OCI-LY1 (cell line): Measurements from ENCODE around the gene TMC6.

Experiments
- H2AFZ ChIP-seq: fragments of 200-600 bp; sonication (generic), shearing (Covaris generic); 2 replicates; pipeline ENCODE4 v1.6.0; 2014; ENCODE audit warnings: antibody characterized with exemption, mild to moderate bottlenecking, low read length
- H3F3A ChIP-seq: fragments of 200-600 bp; sonication (generic), shearing (Covaris generic); 2 replicates; pipeline ENCODE4 v1.6.0; 2014; ENCODE audit warnings: mild to moderate bottlenecking, antibody characterized with exemption, low read length, moderate library complexity; ENCODE audit not compliant: insufficient read depth
- H3K27ac ChIP-seq: fragments of 200-600 bp; sonication (generic); 2 replicates; pipeline ENCODE4 v1.5.1; 2014; ENCODE audit warnings: low read length, mixed run types, mild to moderate bottlenecking, low read depth; ENCODE audit not compliant: poor library complexity, severe bottlenecking
- H3K27me3 ChIP-seq: fragments of 200-600 bp; sonication (generic); 2 replicates; pipeline ENCODE4 v1.6.0; 2014; ENCODE audit warnings: antibody characterized with exemption, mild to moderate bottlenecking, low read length, moderate library complexity; ENCODE audit not compliant: insufficient read depth
- H3K36me3 ChIP-seq: fragments of 200-600 bp; sonication (generic); 2 replicates; pipeline ENCODE4 v1.6.1; 2014; ENCODE audit warnings: mild to moderate bottlenecking, antibody characterized with exemption, low read length, moderate library complexity, mixed read lengths; ENCODE audit not compliant: insufficient read depth
- H3K4me1 ChIP-seq: fragments of 200-600 bp; sonication (generic); 2 replicates; pipeline ENCODE4 v1.5.1; 2014; ENCODE audit warnings: mild to moderate bottlenecking, low read length, moderate library complexity; ENCODE audit not compliant: insufficient read depth, severe bottlenecking
- H3K4me2 ChIP-seq: fragments of 200-600 bp; sonication (generic), shearing (Covaris generic); 2 replicates; pipeline ENCODE4 v1.6.1; 2014; ENCODE audit warnings: low read length
- H3K4me3 ChIP-seq: fragments of 200-600 bp; sonication (generic); 2 replicates; pipeline ENCODE4 v1.5.1; 2014; ENCODE audit warnings: low read length, low read depth, mild to moderate bottlenecking, mixed read lengths; ENCODE audit not compliant: poor library complexity, severe bottlenecking
- H3K79me2 ChIP-seq: fragments of 200-600 bp; shearing (Covaris generic); 2 replicates; pipeline ENCODE4 v1.6.1; 2016; ENCODE audit warnings: mixed run types, low read length, mixed read lengths; ENCODE audit not compliant: insufficient read depth
- H3K9ac ChIP-seq: fragments of 200-600 bp; sonication (generic), shearing (Covaris generic); 2 replicates; pipeline ENCODE4 v1.6.1; 2014; ENCODE audit warnings: mild to moderate bottlenecking, low read length, mixed read lengths
- H3K9me2 ChIP-seq: fragments of 200-600 bp; sonication (generic), shearing (Covaris generic); 2 replicates; pipeline ENCODE4 v1.6.1; 2014; ENCODE audit warnings: low read depth, mild to moderate bottlenecking, low read length, mixed read lengths
- H3K9me3 ChIP-seq: fragments of 200-600 bp; shearing (Covaris generic); 2 replicates; pipeline ENCODE4 v1.6.1; 2014; ENCODE audit warnings: low read length, mixed read lengths
- H4K20me1 ChIP-seq: fragments of 200-600 bp; sonication (generic), shearing (Covaris generic); 2 replicates; pipeline ENCODE4 v1.6.0; 2016; ENCODE audit warnings: mild to moderate bottlenecking, low read length; ENCODE audit not compliant: insufficient read depth
- CTCF ChIP-seq: fragments of 200-600 bp; sonication (generic), shearing (Covaris generic); IDR thresholded peaks from 2 replicates; pipeline ENCODE4 v1.5.1; 2017; ENCODE audit warnings: mild to moderate bottlenecking, antibody characterized with exemption, low read length, moderate library complexity, mixed read lengths
- EZH2 ChIP-seq: fragments of 200-600 bp; sonication (generic), shearing (Covaris generic); IDR thresholded peaks from 2 replicates; pipeline ENCODE4 v1.8.0; 2017; ENCODE audit warnings: borderline replicate concordance, mixed run types, mild to moderate bottlenecking, antibody characterized with exemption, low read length, moderate library complexity, mixed read lengths

The TMC6 gene

GRCh38 chr17:78106211-78106610, 22.3 kb downstream of the TMC6 start:
- Histone ChIP-seq H3K36me3 (peaks cover 34% of the 10 kb centered on the region), H4K20me1 (no peaks in the 10 kb centered on the region), H3F3A (no peaks in the 10 kb centered on the region), H3K9me2 (no peaks in the 10 kb centered on the region), H3K4me1 (peaks cover 6% of the 10 kb centered on the region), H3K4me3 (no peak overlapping the region), H3K27ac (no peak overlapping the region), H3K4me2 (no peak overlapping the region), H3K79me2 (no peaks in the 10 kb centered on the region), H3K27me3 (no peaks in the 10 kb centered on the region), H3K9ac (no peak overlapping the region), H3K9me3 (no peaks in the 10 kb centered on the region), H2AFZ (no peak overlapping the region)
- no peak for TF ChIP-seq EZH2
- no peak for TF ChIP-seq CTCF

- Histone ChIP-seq H4K20me1 (no peaks in the 10 kb centered on the region), H3K27ac (no peak overlapping the region), H3K4me2 (no peak overlapping the region), H2AFZ (no peak overlapping the region), H3K4me3 (no peak overlapping the region), H3K79me2 (no peaks in the 10 kb centered on the region), H3F3A (no peaks in the 10 kb centered on the region), H3K27me3 (no peaks in the 10 kb centered on the region), H3K9ac (no peak overlapping the region), H3K9me2 (no peaks in the 10 kb centered on the region), H3K9me3 (no peaks in the 10 kb centered on the region), H3K4me1 (peaks cover 6% of the 10 kb centered on the region), H3K36me3 (peaks cover 32% of the 10 kb centered on the region)
- TF ChIP-seq EZH2 (no peak), CTCF (no peak)
These were observed 23.0 kb downstream of the TMC6 start for GRCh38 chr17:78105551-78105950.

GRCh38 chr17:78105101-78105500, 23.5 kb downstream of the TMC6 start:
- Histone ChIP-seq H3K36me3 (peaks cover 32% of the 10 kb centered on the region), H3K9ac (no peak overlapping the region), H3K27me3 (no peaks in the 10 kb centered on the region), H3K9me2 (no peaks in the 10 kb centered on the region), H3K27ac (no peak overlapping the region), H3F3A (no peaks in the 10 kb centered on the region), H3K4me3 (no peak overlapping the region), H3K79me2 (no peaks in the 10 kb centered on the region), H2AFZ (no peak overlapping the region), H3K4me2 (no peak overlapping the region), H3K4me1 (peaks cover 6% of the 10 kb centered on the region), H4K20me1 (no peaks in the 10 kb centered on the region), H3K9me3 (no peaks in the 10 kb centered on the region)
- TF ChIP-seq CTCF (no peak), EZH2 (no peak)
